Right atrium auricular region (tissue), 2 donors: ENCODE measurements around the gene TMEM132A. TPM values are rescaled to one million over a fixed set of nuclear protein-coding genes. Genes with fewer than 3 reads are reported as not detected.

ENCODE experiments used
- DNase-seq: peaks from one replicate; pipeline ENCODE4 v3.0.0-alpha.2; 2019; ENCODE audit warnings: low spot score
- H3K27ac ChIP-seq, 2 donors: fragments of 200-600 bp; sonication (generic); 1 replicate in 1 of 2; 2 replicates in 1 of 2; pipeline ENCODE4 v1.5.1; 2016 to 2019
- H3K27me3 ChIP-seq, 2 donors: fragments of 200-600 bp; sonication (generic); one replicate each; pipeline versions ENCODE4 v1.5.1 to v1.6.0; 2017 to 2019
- H3K36me3 ChIP-seq: fragments of 200-600 bp; sonication (generic); one replicate; pipeline ENCODE4 v1.5.1; 2016
- H3K4me1 ChIP-seq, 2 donors: fragments of 200-600 bp; sonication (generic); one replicate each; pipeline versions ENCODE4 v1.5.1 to v1.6.0; 2017 to 2019
- H3K4me3 ChIP-seq, 2 donors: fragments of 200-600 bp; sonication (generic); 1 replicate in 1 of 2; 2 replicates in 1 of 2; pipeline ENCODE4 v1.5.1; 2017 to 2019; ENCODE audit warnings: mild to moderate bottlenecking in 1 of 2, moderate library complexity in 1 of 2
- H3K9me3 ChIP-seq, 2 donors: fragments of 200-600 bp; sonication (generic); one replicate each; pipeline ENCODE4 v1.5.1; 2019
- total RNA-seq, 2 donors: library from RNA; depleted of rRNA; stranded (reverse); fragments of >200 nt; gene quantifications; one replicate each; pipeline ENCODE4 v1.1.0, GENCODE V29; 2016
- TF ChIP-seq, protein P1 (sequence below), 2 donors: fragments of 200-600 bp; sonication (generic); IDR thresholded peaks; one replicate each; pipeline ENCODE4 v1.5.1; 2019; ENCODE audit warnings: antibody characterized with exemption in 2 of 2

TMEM132A gene
- total RNA-seq, 2 donors from 2014 or later = 7.5 to 8.4 TPM

DNA sequence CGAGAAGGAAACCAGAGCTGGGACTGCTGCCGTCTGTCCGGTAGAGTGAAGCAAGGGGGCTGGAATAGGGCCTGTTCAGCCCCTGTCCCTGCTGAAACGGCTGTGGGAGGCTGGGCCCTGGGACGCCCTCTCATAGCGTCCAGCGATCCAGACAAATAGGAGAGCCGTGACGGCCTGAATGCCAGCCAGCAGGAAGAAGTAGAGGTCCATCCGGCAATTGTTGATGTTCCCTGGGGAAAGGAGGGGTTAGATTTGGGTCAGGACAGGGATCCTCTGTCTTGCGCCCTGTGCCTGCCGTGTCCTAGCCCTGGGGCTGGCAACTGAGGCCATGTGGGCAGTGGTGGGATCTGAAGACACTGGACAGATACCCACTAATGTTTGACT is 12.9 kb downstream of the TMEM132A start:
- DNase-seq = no peak
- Histone ChIP-seq H3K27me3 (no peaks in the 10 kb centered on the region), H3K4me3 (no peak overlapping the region), H3K4me1 (peaks cover 0 to 9% of the 10 kb centered on the region in 2 donors), H3K9me3 (no peaks in the 10 kb centered on the region), H3K27ac (peak overlapping the region in 1 of 2 donors; percentile 42), H3K36me3 (peaks cover 4% of the 10 kb centered on the region)
- TF ChIP-seq, protein P1, sequence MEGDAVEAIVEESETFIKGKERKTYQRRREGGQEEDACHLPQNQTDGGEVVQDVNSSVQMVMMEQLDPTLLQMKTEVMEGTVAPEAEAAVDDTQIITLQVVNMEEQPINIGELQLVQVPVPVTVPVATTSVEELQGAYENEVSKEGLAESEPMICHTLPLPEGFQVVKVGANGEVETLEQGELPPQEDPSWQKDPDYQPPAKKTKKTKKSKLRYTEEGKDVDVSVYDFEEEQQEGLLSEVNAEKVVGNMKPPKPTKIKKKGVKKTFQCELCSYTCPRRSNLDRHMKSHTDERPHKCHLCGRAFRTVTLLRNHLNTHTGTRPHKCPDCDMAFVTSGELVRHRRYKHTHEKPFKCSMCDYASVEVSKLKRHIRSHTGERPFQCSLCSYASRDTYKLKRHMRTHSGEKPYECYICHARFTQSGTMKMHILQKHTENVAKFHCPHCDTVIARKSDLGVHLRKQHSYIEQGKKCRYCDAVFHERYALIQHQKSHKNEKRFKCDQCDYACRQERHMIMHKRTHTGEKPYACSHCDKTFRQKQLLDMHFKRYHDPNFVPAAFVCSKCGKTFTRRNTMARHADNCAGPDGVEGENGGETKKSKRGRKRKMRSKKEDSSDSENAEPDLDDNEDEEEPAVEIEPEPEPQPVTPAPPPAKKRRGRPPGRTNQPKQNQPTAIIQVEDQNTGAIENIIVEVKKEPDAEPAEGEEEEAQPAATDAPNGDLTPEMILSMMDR (IDR thresholded peaks at IDR 0.05) = no peak

DNA sequence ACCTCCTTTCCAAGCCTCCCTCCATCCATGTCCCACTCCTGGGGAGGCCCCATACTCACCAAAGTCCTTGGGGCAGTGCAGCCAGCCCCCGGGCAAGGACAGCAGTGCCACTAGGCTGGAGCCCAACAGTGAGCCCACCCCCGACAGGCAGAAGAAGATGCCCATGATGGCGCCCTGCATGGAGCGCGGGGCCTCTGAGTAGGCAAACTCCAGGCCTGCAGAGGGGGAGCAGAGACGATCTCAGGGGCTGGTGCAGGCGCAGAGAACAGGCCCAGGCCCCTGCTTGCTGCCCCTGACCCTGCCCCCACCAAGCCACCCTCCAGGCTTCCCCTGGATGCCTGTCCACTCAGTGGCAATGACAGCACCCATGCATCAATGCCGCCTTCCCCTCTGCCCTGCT is 13.6 kb downstream of the TMEM132A start:
- Histone ChIP-seq H3K27me3 (no peaks in the 10 kb centered on the region), H3K4me3 (no peak overlapping the region), H3K9me3 (no peaks in the 10 kb centered on the region), H3K36me3 (peaks cover 8% of the 10 kb centered on the region), H3K27ac (no peak overlapping the region), H3K4me1 (peaks cover 0 to 9% of the 10 kb centered on the region in 2 donors)
- TF ChIP-seq, protein P1 (IDR thresholded peaks at IDR 0.05) = no peak
- no peak for DNase-seq

GRCh38 chr11:60938500-60938899 is 14.2 kb downstream of the TMEM132A start:
- H3K4me3 ChIP-seq = no peak overlapping the region
- no peaks in the 10 kb centered on the region for H3K27me3 ChIP-seq
- no peaks in the 10 kb centered on the region for H3K9me3 ChIP-seq
- H3K27ac ChIP-seq = no peak overlapping the region
- TF ChIP-seq, protein P1 (IDR thresholded peaks at IDR 0.05) = no peak
- peaks cover 0 to 9% of the 10 kb centered on the region in 2 donors for H3K4me1 ChIP-seq
- H3K36me3 ChIP-seq = peaks cover 8% of the 10 kb centered on the region
- DNase-seq = no peak

DNA sequence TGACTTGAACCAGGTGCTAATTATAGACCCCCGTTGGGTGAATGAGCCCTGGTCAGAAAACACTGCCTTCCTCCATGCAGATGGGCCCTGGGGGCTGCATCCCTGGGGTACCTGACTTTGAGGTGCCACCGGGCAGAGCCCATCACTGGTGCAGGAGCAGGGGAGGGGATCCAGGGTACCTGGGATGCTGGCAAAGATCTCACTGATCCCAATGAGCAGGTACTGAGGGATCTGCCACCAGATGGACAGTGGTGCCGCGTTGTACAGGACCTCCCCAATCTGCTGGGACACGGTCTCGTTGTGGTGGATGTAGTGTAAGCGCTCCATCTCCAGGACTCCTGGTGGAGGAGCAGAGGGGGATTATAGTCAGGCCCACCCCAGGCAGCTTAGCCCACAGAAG is 15.0 kb downstream of the TMEM132A start:
- no peak for DNase-seq
- Histone ChIP-seq H3K27me3 (no peaks in the 10 kb centered on the region), H3K27ac (no peak overlapping the region), H3K9me3 (no peaks in the 10 kb centered on the region), H3K4me1 (peaks cover 0 to 9% of the 10 kb centered on the region in 2 donors), H3K36me3 (peaks cover 8% of the 10 kb centered on the region), H3K4me3 (no peak overlapping the region)
- TF ChIP-seq, protein P1 (IDR thresholded peaks at IDR 0.05) = no peak

DNA sequence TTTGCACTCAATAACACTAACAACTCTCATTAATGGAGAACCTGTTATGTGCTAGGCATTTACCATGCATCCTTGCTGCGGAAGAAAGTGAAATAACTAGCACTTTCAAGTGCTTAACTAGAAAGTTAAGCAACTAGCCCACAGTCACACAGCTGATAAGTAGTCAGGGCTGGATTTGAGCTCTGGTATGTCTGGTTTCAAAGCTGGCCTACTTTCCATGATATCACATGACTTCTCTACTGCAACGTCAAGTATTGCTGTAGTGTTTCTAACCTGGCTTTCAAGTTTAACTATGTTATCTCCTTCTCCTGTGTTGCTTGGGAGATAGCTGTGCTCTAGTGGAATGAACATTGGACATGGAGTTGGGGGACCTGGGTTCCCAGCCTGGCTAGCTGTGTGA is 15.6 kb downstream of the TMEM132A start:
- H3K4me3 ChIP-seq = no peak overlapping the region
- peaks cover 8% of the 10 kb centered on the region for H3K36me3 ChIP-seq
- H3K4me1 ChIP-seq = peaks cover 0 to 9% of the 10 kb centered on the region in 2 donors

More for the DNA sequence above, 15.6 kb downstream of the TMEM132A start:
- no peaks in the 10 kb centered on the region for H3K9me3 ChIP-seq
- no peaks in the 10 kb centered on the region for H3K27me3 ChIP-seq
- no peak overlapping the region for H3K27ac ChIP-seq
- TF ChIP-seq, protein P1 (IDR thresholded peaks at IDR 0.05) = no peak
- DNase-seq = no peak
